Measurements from ENCODE around the gene TSPAN14. TPM values are rescaled to one million over a fixed set of nuclear protein-coding genes. Genes with fewer than 3 reads are reported as not detected.

TSPAN14 gene
- total RNA-seq, 1 experiment from 2014 or later = 46.8 TPM

DNA sequence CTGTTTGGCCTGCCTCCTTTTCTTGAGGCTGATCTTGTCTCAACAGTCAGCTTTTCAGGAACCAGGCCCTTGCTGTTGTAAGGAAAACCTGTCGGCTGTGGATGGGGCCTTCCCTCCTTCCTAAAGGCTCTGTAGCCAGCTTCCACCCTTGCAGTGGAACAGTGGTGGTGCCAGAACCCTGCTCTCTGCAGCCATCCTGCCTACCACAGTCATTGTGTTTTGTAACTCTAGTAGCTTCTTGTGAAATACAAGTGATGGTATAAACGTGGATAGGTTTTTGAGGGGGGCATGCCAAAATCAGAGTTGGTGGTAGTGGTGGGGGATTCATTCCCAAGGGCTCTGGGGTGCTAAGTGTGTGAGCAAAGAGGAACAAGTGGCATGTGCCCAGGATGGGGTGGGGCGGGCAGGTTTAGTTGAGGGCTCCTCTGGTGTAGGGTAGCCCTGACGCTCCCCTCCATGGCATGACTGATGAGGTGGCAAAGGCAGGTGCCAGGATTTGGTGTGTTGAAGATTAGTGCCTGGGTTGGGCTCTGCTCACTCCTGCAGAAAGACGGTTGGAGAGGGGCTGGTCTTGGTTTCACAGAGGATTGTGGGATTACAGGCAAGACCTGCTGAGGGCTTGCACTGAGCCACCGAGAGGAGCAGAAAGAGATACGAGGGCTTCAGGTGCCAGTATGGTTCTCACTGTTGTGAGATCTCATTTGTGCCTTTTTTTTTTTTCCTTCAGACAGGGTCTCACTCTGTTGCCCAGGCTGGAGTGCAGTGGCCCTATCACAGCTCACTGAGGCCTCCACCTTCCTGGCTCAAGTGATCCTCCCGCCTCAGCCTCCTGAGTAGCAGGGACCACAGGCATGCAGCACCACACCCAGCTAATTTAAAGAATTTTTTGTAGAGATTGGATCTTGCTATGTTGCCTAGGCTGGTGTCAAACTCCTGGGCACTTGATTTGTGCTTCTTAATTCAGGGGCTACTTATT, 7.4 kb downstream of the TSPAN14 start:
- Mint-ChIP-seq H3K36me3 (ENCODE audit: insufficient read depth in 1 of 3, low read depth in 3 of 3) (no peaks in the 10 kb centered on the region; a peak in 1 of 7 replicates), H3K27ac (peak overlapping the region; percentile 92 to 97 (median 97)), H3K4me3 (peak overlapping the region; percentile 16 to 70; a peak in 4 of 5 replicates), H3K9me3 (no peaks in the 10 kb centered on the region), H3K4me1 (peaks cover 86 to 89% of the 10 kb centered on the region in 2 experiments), H3K27me3 (ENCODE audit: low read depth) (peaks cover 8% of the 10 kb centered on the region)
- H2BK5ac ChIP-seq (ENCODE audit: insufficient read length, low read length) = no peak overlapping the region
- no peak for DNase-seq
- H2BK12ac ChIP-seq (ENCODE audit: insufficient read length, low read depth, low read length) = no peak overlapping the region
- no peak overlapping the region for H3K18ac ChIP-seq (ENCODE audit: insufficient read length, low read depth, low read length)
- H3T11ph ChIP-seq (ENCODE audit: low read length) = no peak overlapping the region
- H2BK120ac ChIP-seq (ENCODE audit: low read depth, low read length, poor library complexity, severe bottlenecking) = no peak overlapping the region
- H2BK20ac ChIP-seq (ENCODE audit: low read depth, low read length, poor library complexity, severe bottlenecking) = no peak overlapping the region
- no peak overlapping the region for H3K27ac ChIP-seq (ENCODE audit: insufficient read length, low read depth, low read length)
- H3K23me2 ChIP-seq (ENCODE audit: insufficient read length, low read depth, low read length, poor library complexity, severe bottlenecking) = peaks cover 7% of the 10 kb centered on the region
- no peak overlapping the region for H2AFZ ChIP-seq (ENCODE audit: low read length)
- H3K14ac ChIP-seq (ENCODE audit: insufficient read depth, low read length) = 0 out of 2 replicates have a peak overlapping the region, but pooled peaks have one; percentile 60
- TF ChIP-seq, protein P1, sequence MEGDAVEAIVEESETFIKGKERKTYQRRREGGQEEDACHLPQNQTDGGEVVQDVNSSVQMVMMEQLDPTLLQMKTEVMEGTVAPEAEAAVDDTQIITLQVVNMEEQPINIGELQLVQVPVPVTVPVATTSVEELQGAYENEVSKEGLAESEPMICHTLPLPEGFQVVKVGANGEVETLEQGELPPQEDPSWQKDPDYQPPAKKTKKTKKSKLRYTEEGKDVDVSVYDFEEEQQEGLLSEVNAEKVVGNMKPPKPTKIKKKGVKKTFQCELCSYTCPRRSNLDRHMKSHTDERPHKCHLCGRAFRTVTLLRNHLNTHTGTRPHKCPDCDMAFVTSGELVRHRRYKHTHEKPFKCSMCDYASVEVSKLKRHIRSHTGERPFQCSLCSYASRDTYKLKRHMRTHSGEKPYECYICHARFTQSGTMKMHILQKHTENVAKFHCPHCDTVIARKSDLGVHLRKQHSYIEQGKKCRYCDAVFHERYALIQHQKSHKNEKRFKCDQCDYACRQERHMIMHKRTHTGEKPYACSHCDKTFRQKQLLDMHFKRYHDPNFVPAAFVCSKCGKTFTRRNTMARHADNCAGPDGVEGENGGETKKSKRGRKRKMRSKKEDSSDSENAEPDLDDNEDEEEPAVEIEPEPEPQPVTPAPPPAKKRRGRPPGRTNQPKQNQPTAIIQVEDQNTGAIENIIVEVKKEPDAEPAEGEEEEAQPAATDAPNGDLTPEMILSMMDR (conservative IDR thresholded peaks at IDR 0.05) = no peak
- no peak overlapping the region for H3K9ac ChIP-seq (ENCODE audit: extremely low read depth, insufficient read length, low read length)
- H4K5ac ChIP-seq (ENCODE audit: insufficient read length, low read depth, low read length) = no peak overlapping the region
- peak overlapping the region; percentile 55 for H3K4me2 ChIP-seq (ENCODE audit: insufficient read depth, insufficient read length, low read length)
- H3K56ac ChIP-seq (ENCODE audit: insufficient read length, low read depth, low read length) = no peak overlapping the region
- no peak overlapping the region for H4K91ac ChIP-seq (ENCODE audit: insufficient read length, low read depth, low read length)
- peaks cover 5% of the 10 kb centered on the region for H3K79me1 ChIP-seq (ENCODE audit: insufficient read depth, low read depth, low read length, poor library complexity, severe bottlenecking)
- WGBS (ENCODE audit: extremely low coverage, insufficient read length, low lambda C conversion rate) = no CpG with 5 or more reads among the region's 8 CpGs
- H3K4me1 ChIP-seq (ENCODE audit: insufficient read depth, low read length) = peaks cover 40% of the 10 kb centered on the region
- H2AK5ac ChIP-seq (ENCODE audit: insufficient read length, low read length) = no peak overlapping the region
- H3K4ac ChIP-seq (ENCODE audit: low read depth, low read length) = no peak overlapping the region
- no peaks in the 10 kb centered on the region; the same call in 1 of the 2 replicates for H3K27me3 ChIP-seq (ENCODE audit: insufficient read depth, low read length)
- no peak overlapping the region for H2BK15ac ChIP-seq (ENCODE audit: low read depth, low read length)
- peaks cover 4% of the 10 kb centered on the region for H4K20me1 ChIP-seq (ENCODE audit: control insufficient read depth, insufficient read depth, insufficient read length)
- H3K23ac ChIP-seq (ENCODE audit: insufficient read length, low read depth, low read length) = no peak overlapping the region
- peaks cover 24% of the 10 kb centered on the region; the same call in 1 of the 2 replicates for H3K79me2 ChIP-seq (ENCODE audit: insufficient read depth, low read length)
- no peak overlapping the region for H4K8ac ChIP-seq (replicated peaks; ENCODE audit: insufficient read length, low read depth, low read length)
- H3K9me3 ChIP-seq (ENCODE audit: control insufficient read depth, low read depth, low read length) = no peaks in the 10 kb centered on the region
